H9 (cell line): Measurements from ENCODE around the gene BPIFA3. TPM values are rescaled to one million over a fixed set of nuclear protein-coding genes. Genes with fewer than 3 reads are reported as not detected.

Experiments
- DNase-seq: peaks from one replicate; pipeline ENCODE4 v3.0.0-alpha.2; 2017
- H2AFZ ChIP-seq: one replicate; pipeline ENCODE4 v1.6.1; 2013; ENCODE audit warnings: mild to moderate bottlenecking, low read length, control low read depth, moderate library complexity
- H2AK5ac ChIP-seq: 2 replicates; pipeline ENCODE4 v1.6.1; 2013; ENCODE audit warnings: low read length, control low read depth, mixed read lengths; ENCODE audit not compliant: insufficient read length
- H2BK120ac ChIP-seq: one replicate; pipeline ENCODE4 v1.6.1; 2013; ENCODE audit warnings: low read depth, mild to moderate bottlenecking, low read length, control low read depth, inconsistent platforms; ENCODE audit not compliant: poor library complexity, severe bottlenecking
- H2BK12ac ChIP-seq: 2 replicates; pipeline ENCODE4 v1.6.1; 2013; ENCODE audit warnings: low read length, control low read depth, mixed read lengths, low read depth; ENCODE audit not compliant: insufficient read length
- H2BK15ac ChIP-seq: 2 replicates; pipeline ENCODE4 v1.6.1; 2013; ENCODE audit warnings: low read depth, low read length, control low read depth
- H2BK20ac ChIP-seq: one replicate; pipeline ENCODE4 v1.6.1; 2013; ENCODE audit warnings: low read depth, mild to moderate bottlenecking, low read length, control low read depth, inconsistent platforms; ENCODE audit not compliant: poor library complexity, severe bottlenecking
- H2BK5ac ChIP-seq: 2 replicates; pipeline ENCODE4 v1.6.1; 2013; ENCODE audit warnings: low read length, control low read depth, mixed read lengths; ENCODE audit not compliant: insufficient read length
- H3K14ac ChIP-seq: 2 replicates; pipeline ENCODE4 v1.6.1; 2013; ENCODE audit warnings: low read length, control low read depth; ENCODE audit not compliant: insufficient read depth
- H3K18ac ChIP-seq: 2 replicates; pipeline ENCODE4 v1.6.1; 2013; ENCODE audit warnings: low read depth, mild to moderate bottlenecking, mixed read lengths, low read length, control low read depth; ENCODE audit not compliant: insufficient read length
- H3K23ac ChIP-seq: 2 replicates; pipeline ENCODE4 v1.6.1; 2013; ENCODE audit warnings: low read length, control low read depth, mixed read lengths, low read depth; ENCODE audit not compliant: insufficient read length
- H3K23me2 ChIP-seq: 2 replicates; pipeline ENCODE4 v1.6.1; 2013; ENCODE audit warnings: low read depth, mild to moderate bottlenecking, mixed read lengths, low read length, control low read depth; ENCODE audit not compliant: insufficient read length, poor library complexity, severe bottlenecking
- H3K27ac ChIP-seq: 2 replicates; pipeline ENCODE4 v1.5.1; 2013; ENCODE audit warnings: low read length, control low read depth, mixed read lengths, low read depth; ENCODE audit not compliant: insufficient read length
- H3K27me3 ChIP-seq: 2 replicates; pipeline ENCODE4 v1.6.1; 2013; ENCODE audit warnings: low read length, control low read depth, inconsistent platforms; ENCODE audit not compliant: insufficient read depth
- H3K4ac ChIP-seq: 2 replicates; pipeline ENCODE4 v1.6.1; 2013; ENCODE audit warnings: low read depth, mild to moderate bottlenecking, control low read depth, inconsistent platforms, low read length, moderate library complexity
- H3K4me1 ChIP-seq: 2 replicates; pipeline ENCODE4 v1.6.1; 2013; ENCODE audit warnings: low read length, control low read depth, inconsistent platforms; ENCODE audit not compliant: insufficient read depth
- H3K4me2 ChIP-seq: 2 replicates; pipeline ENCODE4 v1.6.1; 2013; ENCODE audit warnings: low read length, control low read depth, mixed read lengths; ENCODE audit not compliant: insufficient read length, insufficient read depth
- H3K56ac ChIP-seq: 2 replicates; pipeline ENCODE4 v1.6.1; 2013; ENCODE audit warnings: low read depth, mild to moderate bottlenecking, mixed read lengths, low read length, control low read depth; ENCODE audit not compliant: insufficient read length
- H3K79me1 ChIP-seq: 2 replicates; pipeline ENCODE4 v1.6.1; 2013; ENCODE audit warnings: low read depth, mild to moderate bottlenecking, moderate library complexity, low read length, control low read depth, inconsistent platforms; ENCODE audit not compliant: insufficient read depth, poor library complexity, severe bottlenecking
- H3K79me2 ChIP-seq: 2 replicates; pipeline ENCODE4 v1.6.1; 2013; ENCODE audit warnings: low read length, control low read depth, inconsistent platforms; ENCODE audit not compliant: insufficient read depth
- H3K9ac ChIP-seq: 2 replicates; pipeline ENCODE4 v1.6.1; 2013; ENCODE audit warnings: low read length, control low read depth, mixed read lengths; ENCODE audit not compliant: insufficient read length; ENCODE audit errors: extremely low read depth
- H3K9me3 ChIP-seq: one replicate; pipeline ENCODE4 v1.6.1; 2013; ENCODE audit warnings: low read depth, low read length, inconsistent platforms; ENCODE audit not compliant: control insufficient read depth
- H3T11ph ChIP-seq: one replicate; pipeline ENCODE4 v1.6.1; 2013; ENCODE audit warnings: mild to moderate bottlenecking, low read length, control low read depth, inconsistent platforms
- H4K20me1 ChIP-seq: one replicate; pipeline ENCODE4 v1.6.1; 2013; ENCODE audit not compliant: control insufficient read depth, insufficient read length, insufficient read depth
- H4K5ac ChIP-seq: 2 replicates; pipeline ENCODE4 v1.6.1; 2013; ENCODE audit warnings: low read depth, mild to moderate bottlenecking, mixed read lengths, low read length, control low read depth; ENCODE audit not compliant: insufficient read length
- H4K8ac ChIP-seq: replicated peaks from 2 replicates; pipeline ENCODE4 v1.6.1; 2013; ENCODE audit warnings: low read length, control low read depth, mixed read lengths, low read depth; ENCODE audit not compliant: insufficient read length
- H4K91ac ChIP-seq: 2 replicates; pipeline ENCODE4 v1.6.1; 2013; ENCODE audit warnings: low read depth, mild to moderate bottlenecking, moderate library complexity, mixed read lengths, low read length, control low read depth; ENCODE audit not compliant: insufficient read length
- H3K27ac Mint-ChIP-seq, 3 experiments: 2 replicates in 2 of 3; 3 replicates in 1 of 3; pipeline ENCODE4 v1.8.0; 2020 to 2021; ENCODE audit warnings: mixed read lengths in 3 of 3, mild to moderate bottlenecking in 1 of 3, moderate library complexity in 1 of 3
- H3K27me3 Mint-ChIP-seq: 2 replicates; pipeline ENCODE4 v1.8.0; 2021; ENCODE audit warnings: low read depth, mild to moderate bottlenecking, moderate library complexity, mixed read lengths
- H3K36me3 Mint-ChIP-seq, 3 experiments: 2 replicates in 2 of 3; 3 replicates in 1 of 3; pipeline ENCODE4 v1.8.0; 2020 to 2021; ENCODE audit warnings: low read depth in 3 of 3, mixed read lengths in 3 of 3; ENCODE audit not compliant: insufficient read depth in 1 of 3
- H3K4me1 Mint-ChIP-seq, 2 experiments: 2 replicates each; pipeline ENCODE4 v1.8.0; 2020; ENCODE audit warnings: mixed read lengths in 2 of 2
- H3K4me3 Mint-ChIP-seq, 2 experiments: 2 replicates in 1 of 2; 3 replicates in 1 of 2; pipeline ENCODE4 v1.8.0; 2020 to 2021; ENCODE audit warnings: mild to moderate bottlenecking in 2 of 2, mixed read lengths in 2 of 2, moderate library complexity in 1 of 2
- H3K9me3 Mint-ChIP-seq, 2 experiments: 2 replicates in 1 of 2; 3 replicates in 1 of 2; pipeline ENCODE4 v1.8.0; 2020; ENCODE audit warnings: mild to moderate bottlenecking in 2 of 2, mixed read lengths in 2 of 2, moderate library complexity in 1 of 2
- WGBS: extraction: QIAGEN DNeasy Blood & Tissue Kit; methylation state at CpG from one replicate; pipeline ENCODE4 v1.1.7; 2013; ENCODE audit warnings: missing lambda C conversion rate, low lambda C conversion rate, mixed read lengths; ENCODE audit not compliant: insufficient read length; ENCODE audit errors: extremely low coverage; 5-methylcytosine and 5-hydroxymethylcytosine counted together
- total RNA-seq: library from RNA; stranded (reverse); gene quantifications from 2 replicates; pipeline ENCODE4 v1.2.1, GENCODE V29; 2021
- TF ChIP-seq, protein P1 (sequence below): fragments of 200-600 bp; sonication (generic); conservative IDR thresholded peaks from 3 replicates; pipeline ENCODE4 v1.8.0; 2021; ENCODE audit warnings: antibody characterized with exemption, mild to moderate bottlenecking

BPIFA3 gene
- total RNA-seq, 1 experiment from 2014 or later, result not detected

DNA sequence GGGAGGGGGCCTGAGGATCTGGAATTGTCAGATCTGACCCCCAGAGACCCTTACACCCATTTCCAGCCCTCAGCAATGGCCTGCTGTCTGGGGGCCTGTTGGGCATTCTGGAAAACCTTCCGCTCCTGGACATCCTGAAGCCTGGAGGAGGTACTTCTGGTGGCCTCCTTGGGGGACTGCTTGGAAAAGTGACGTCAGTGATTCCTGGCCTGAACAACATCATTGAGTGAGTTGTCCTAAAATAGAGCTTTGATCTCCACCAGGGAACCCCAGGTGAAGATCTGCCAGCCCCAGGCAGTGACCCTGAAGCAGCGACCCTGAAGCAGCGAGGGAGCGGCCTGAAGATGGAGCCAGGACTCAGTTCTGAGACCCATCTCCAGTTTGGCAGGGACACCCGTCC is 20.8 kb downstream of the BPIFA3 start:
- no CpG with 5 or more reads among the region's 6 CpGs for WGBS
- no peaks in the 10 kb centered on the region for H3K23me2 ChIP-seq
- H3T11ph ChIP-seq, result no peak overlapping the region
- H3K36me3 Mint-ChIP-seq, result no peaks in the 10 kb centered on the region
- H3K79me1 ChIP-seq, result no peaks in the 10 kb centered on the region
- H3K56ac ChIP-seq, result no peak overlapping the region
- no peak overlapping the region for H2AK5ac ChIP-seq
- no peak overlapping the region for H3K14ac ChIP-seq
- H3K23ac ChIP-seq, result no peak overlapping the region
- H3K9me3 Mint-ChIP-seq, result no peaks in the 10 kb centered on the region; a peak in 1 of 5 replicates
- TF ChIP-seq, protein P1, sequence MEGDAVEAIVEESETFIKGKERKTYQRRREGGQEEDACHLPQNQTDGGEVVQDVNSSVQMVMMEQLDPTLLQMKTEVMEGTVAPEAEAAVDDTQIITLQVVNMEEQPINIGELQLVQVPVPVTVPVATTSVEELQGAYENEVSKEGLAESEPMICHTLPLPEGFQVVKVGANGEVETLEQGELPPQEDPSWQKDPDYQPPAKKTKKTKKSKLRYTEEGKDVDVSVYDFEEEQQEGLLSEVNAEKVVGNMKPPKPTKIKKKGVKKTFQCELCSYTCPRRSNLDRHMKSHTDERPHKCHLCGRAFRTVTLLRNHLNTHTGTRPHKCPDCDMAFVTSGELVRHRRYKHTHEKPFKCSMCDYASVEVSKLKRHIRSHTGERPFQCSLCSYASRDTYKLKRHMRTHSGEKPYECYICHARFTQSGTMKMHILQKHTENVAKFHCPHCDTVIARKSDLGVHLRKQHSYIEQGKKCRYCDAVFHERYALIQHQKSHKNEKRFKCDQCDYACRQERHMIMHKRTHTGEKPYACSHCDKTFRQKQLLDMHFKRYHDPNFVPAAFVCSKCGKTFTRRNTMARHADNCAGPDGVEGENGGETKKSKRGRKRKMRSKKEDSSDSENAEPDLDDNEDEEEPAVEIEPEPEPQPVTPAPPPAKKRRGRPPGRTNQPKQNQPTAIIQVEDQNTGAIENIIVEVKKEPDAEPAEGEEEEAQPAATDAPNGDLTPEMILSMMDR, result no peak
- no peaks in the 10 kb centered on the region for H3K27me3 ChIP-seq
- no peaks in the 10 kb centered on the region for H4K20me1 ChIP-seq
- H3K27me3 Mint-ChIP-seq, result peaks cover 44% of the 10 kb centered on the region
- H2BK20ac ChIP-seq, result no peak overlapping the region
- no peak overlapping the region for H3K4me3 Mint-ChIP-seq
- no peak overlapping the region for H3K18ac ChIP-seq
- no peak overlapping the region for H2AFZ ChIP-seq
- H3K4me1 ChIP-seq, result no peaks in the 10 kb centered on the region
- H2BK120ac ChIP-seq, result no peak overlapping the region
- DNase-seq, result no peak
- H3K9me3 ChIP-seq, result no peaks in the 10 kb centered on the region
- H4K5ac ChIP-seq, result no peak overlapping the region
- peaks cover 0 to 2% of the 10 kb centered on the region in 2 experiments; a peak in 1 of 4 replicates for H3K4me1 Mint-ChIP-seq
- H3K27ac Mint-ChIP-seq, result no peak overlapping the region
- no peak overlapping the region for H2BK5ac ChIP-seq
- no peaks in the 10 kb centered on the region for H3K79me2 ChIP-seq
- H3K4me2 ChIP-seq, result no peak overlapping the region
- H4K91ac ChIP-seq, result no peak overlapping the region
- no peak overlapping the region for H3K4ac ChIP-seq
- no peak overlapping the region for H2BK12ac ChIP-seq
- H3K9ac ChIP-seq, result no peak overlapping the region
- no peak overlapping the region for H2BK15ac ChIP-seq
- H4K8ac ChIP-seq, result no peak overlapping the region
- H3K27ac ChIP-seq, result no peak overlapping the region
